Heart left ventricle (tissue), 13 donors: ENCODE data around the gene EMILIN2.

ENCODE experiments used
- POLR2A ChIP-seq, 2 donors: fragments of 450-650 bp; IDR thresholded peaks; one replicate each; pipeline ENCODE4 v1.6.1; 2017; ENCODE audit warnings: antibody characterized with exemption in 2 of 2, mild to moderate bottlenecking in 2 of 2, moderate library complexity in 2 of 2
- TF ChIP-seq, protein P1 (sequence below), 12 donors: fragments of 200-600 bp; sonication (generic) in 4 of 12; IDR thresholded peaks; one replicate each; pipeline versions ENCODE4 v1.5.0 to v1.8.0; 2018 to 2022; ENCODE audit warnings: antibody characterized with exemption in 12 of 12, mild to moderate bottlenecking in 5 of 12
- donor health status: ischemic (EF 13 %, LVEDD 7.1; RV severe dilation, severe dysfunction).
- donor health status: DM: no; HTN: yes; CAD: no.
- donor health status: DM: no; HTN: no; CAD: no.
- donor health status: ischemic (EF 25% LVEDD 6.9; RV normal size, moderate dysfunction).
- donor health status: ischemic (EF 25% LVEDD 5.7; RV mildly dilated, moderate dysfunction).
- donor health status: ischemic (EF 35%, LVEDD 5.7; RV mildly dilated, moderate dysfunction).
- donor health status: nonischemic (EF 11% LVEDD 7.7; RV severe dilation, severe dysfunction).
- donor health status: DM: yes; HTN: yes; CAD: no.
- donor health status: PGD.
- donor health status: ischemic (EF 29% LVEDD 5.4; RV normal size, mild dysfunction).
- donor health status: nonischemic (EF 23%, LVEDD 6.1; RV moderate dilation, normal function).

DNA sequence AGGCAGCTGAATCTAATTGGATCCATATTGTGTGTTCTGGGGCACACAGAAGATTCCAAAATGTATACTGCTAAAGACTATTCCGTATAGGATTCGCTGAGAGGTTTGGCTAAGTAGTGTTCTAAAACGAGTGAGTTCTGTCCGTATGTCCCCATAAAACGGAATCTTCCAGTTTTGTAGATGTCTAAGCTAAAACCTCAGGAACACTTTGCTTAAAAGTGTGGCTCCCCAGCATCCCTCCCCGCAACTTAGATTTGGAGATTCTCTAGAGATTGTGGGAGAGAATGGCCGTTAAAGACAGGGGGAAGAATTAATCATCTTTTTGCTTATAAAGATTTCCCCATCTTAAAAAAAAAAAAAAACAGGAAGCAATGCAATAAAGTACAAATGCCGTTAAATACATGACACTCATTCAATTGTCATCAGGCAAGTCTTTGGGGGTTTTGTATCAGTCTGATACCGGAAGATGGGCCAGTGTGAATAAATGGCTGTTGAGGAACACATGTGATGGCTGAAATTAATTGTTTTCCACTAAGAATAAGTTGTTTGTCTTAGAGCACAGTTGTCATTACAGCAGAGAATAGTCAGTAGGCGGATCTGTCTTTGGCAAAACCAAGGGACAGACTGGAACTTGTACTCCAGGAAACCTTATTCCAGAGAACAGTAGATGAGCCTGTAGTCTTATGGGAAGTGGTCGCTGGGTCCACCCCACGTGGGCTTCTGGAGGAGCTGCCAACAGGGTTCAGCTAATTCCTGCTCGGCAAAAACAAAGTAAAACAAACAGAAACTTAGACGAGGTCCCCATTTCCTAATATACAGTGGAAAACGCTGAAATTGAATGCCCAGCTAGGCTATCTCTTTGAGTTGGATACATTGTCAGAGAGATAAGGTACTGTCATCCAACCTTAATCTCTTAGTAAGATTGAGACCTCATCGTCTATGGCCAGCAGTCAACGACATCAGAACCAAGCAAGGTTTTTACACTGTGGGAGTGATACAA is 1.7 kb downstream of the EMILIN2 start:
- TF ChIP-seq, protein P1, sequence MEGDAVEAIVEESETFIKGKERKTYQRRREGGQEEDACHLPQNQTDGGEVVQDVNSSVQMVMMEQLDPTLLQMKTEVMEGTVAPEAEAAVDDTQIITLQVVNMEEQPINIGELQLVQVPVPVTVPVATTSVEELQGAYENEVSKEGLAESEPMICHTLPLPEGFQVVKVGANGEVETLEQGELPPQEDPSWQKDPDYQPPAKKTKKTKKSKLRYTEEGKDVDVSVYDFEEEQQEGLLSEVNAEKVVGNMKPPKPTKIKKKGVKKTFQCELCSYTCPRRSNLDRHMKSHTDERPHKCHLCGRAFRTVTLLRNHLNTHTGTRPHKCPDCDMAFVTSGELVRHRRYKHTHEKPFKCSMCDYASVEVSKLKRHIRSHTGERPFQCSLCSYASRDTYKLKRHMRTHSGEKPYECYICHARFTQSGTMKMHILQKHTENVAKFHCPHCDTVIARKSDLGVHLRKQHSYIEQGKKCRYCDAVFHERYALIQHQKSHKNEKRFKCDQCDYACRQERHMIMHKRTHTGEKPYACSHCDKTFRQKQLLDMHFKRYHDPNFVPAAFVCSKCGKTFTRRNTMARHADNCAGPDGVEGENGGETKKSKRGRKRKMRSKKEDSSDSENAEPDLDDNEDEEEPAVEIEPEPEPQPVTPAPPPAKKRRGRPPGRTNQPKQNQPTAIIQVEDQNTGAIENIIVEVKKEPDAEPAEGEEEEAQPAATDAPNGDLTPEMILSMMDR (IDR thresholded peaks at IDR 0.05) = no peak
- no peak for TF ChIP-seq POLR2A (IDR thresholded peaks at IDR 0.05)
